VCaP (cell line): ENCODE data around the gene TTR.

Source experiments
- H3K27ac ChIP-seq: fragments of 450-650 bp; 2 replicates; pipeline ENCODE4 v1.5.1; 2017
- CTCF ChIP-seq: fragments of 450-650 bp; conservative IDR thresholded peaks from 2 replicates; pipeline ENCODE4 v1.5.1; 2017; ENCODE audit warnings: mild to moderate bottlenecking, moderate library complexity

Gene TTR

GRCh38 chr18:31555971-31556747 is 35.5 kb upstream of the TTR start:
- TF ChIP-seq CTCF, result peak; percentile 83
- no peak overlapping the region for H3K27ac ChIP-seq

GRCh38 chr18:31557446-31557845 is 34.2 kb upstream of the TTR start:
- TF ChIP-seq CTCF, result peak; percentile 26
- H3K27ac ChIP-seq, result no peak overlapping the region

GRCh38 chr18:31558567-31558966 is 33.1 kb upstream of the TTR start:
- no peak overlapping the region for H3K27ac ChIP-seq
- TF ChIP-seq CTCF, result no peak

GRCh38 chr18:31562726-31563125 is 29.0 kb upstream of the TTR start:
- H3K27ac ChIP-seq, result no peak overlapping the region
- no peak for TF ChIP-seq CTCF

- TF ChIP-seq CTCF, result peak; percentile 65
- no peak overlapping the region for H3K27ac ChIP-seq
Observed at GRCh38 chr18:31563778-31564177, 27.9 kb upstream of the TTR start.

GRCh38 chr18:31565345-31565744 is 26.3 kb upstream of the TTR start:
- no peak for TF ChIP-seq CTCF
- H3K27ac ChIP-seq, result no peak overlapping the region

- no peak overlapping the region for H3K27ac ChIP-seq
- TF ChIP-seq CTCF, result 0 out of 2 replicates have a peak, but pooled peaks have one; percentile 13
Observed at GRCh38 chr18:31565782-31566512, 25.7 kb upstream of the TTR start.
